H54 (cell line): Measurements from ENCODE around the gene MGLL.

ENCODE experiments used
- DNase-seq: peaks from one replicate; pipeline ENCODE4 v3.0.0; 2011; ENCODE audit warnings: low spot score, mixed read lengths; ENCODE audit not compliant: insufficient read length
- FAIRE-seq: peaks from 3 replicates; lab custom pipeline; 2011; peaks lifted over from hg19 to GRCh38; lab: Jason Lieb, UNC
- POLR2A ChIP-seq: IDR thresholded peaks from 2 replicates; pipeline ENCODE4 v1.6.1; 2011; ENCODE audit warnings: low read depth, mild to moderate bottlenecking, low read length

Gene MGLL

DNA sequence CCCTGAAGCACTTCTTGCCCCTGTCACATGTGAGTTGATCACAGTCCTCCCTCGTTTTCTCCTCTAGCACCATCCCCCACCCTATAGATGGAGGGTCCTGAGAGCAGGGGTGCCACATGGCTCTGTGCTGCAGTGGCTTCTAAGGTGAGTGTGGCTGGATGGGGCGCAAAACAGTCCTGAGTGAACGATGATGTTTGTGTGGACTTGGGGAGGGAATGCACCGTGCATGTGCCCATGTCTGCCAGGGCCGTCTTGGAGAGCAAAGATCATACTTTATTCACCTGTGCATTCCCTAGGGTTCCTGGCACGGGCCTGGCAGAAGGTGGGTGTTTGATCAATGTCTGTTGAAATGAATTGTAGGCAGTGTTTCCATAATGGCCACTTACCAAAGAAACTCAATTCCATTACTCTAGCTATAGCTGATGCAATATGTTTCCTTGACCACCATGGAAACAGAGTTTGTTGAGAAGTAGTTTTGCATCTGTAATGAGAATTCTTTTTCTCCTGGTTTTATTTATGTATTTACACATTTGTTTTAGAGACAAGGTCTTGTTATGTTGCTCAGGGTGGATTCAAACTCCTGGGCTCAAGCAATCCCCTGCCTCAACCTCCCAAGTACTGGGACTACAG is 91.5 kb downstream of the MGLL start:
- FAIRE-seq (no peak), DNase-seq (no peak)
- no peak for TF ChIP-seq POLR2A

DNA sequence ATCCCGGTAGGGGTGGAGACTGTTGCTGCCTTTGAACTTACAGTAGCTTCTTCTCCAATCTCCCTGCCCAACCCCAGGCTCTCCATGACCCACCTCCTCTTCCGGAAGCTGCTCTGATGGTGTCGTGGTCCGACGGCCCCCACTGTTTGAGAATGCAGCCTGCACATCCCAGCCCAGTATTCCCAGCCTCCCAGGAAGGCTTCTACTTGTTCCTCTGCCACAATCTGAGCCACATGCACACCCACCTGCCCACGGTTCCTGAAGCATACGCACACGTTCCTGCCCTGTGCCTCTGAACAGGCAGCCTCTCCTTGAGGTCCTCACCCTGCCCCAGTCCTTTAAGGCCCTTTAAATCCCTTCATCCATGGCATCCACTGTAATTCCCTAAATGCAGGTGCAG is 92.1 kb downstream of the MGLL start:
- no peak for TF ChIP-seq POLR2A
- DNase-seq = no peak
- no peak for FAIRE-seq

GRCh38 chr3:127729556-127730056 is 92.7 kb downstream of the MGLL start:
- no peak for DNase-seq
- no peak for TF ChIP-seq POLR2A
- FAIRE-seq = no peak

GRCh38 chr3:127728417-127729015 is 93.8 kb downstream of the MGLL start:
- FAIRE-seq = no peak
- DNase-seq = no peak
- no peak for TF ChIP-seq POLR2A

GRCh38 chr3:127726894-127727293 is 95.4 kb downstream of the MGLL start:
- TF ChIP-seq POLR2A = no peak
- FAIRE-seq = no peak
- no peak for DNase-seq

DNA sequence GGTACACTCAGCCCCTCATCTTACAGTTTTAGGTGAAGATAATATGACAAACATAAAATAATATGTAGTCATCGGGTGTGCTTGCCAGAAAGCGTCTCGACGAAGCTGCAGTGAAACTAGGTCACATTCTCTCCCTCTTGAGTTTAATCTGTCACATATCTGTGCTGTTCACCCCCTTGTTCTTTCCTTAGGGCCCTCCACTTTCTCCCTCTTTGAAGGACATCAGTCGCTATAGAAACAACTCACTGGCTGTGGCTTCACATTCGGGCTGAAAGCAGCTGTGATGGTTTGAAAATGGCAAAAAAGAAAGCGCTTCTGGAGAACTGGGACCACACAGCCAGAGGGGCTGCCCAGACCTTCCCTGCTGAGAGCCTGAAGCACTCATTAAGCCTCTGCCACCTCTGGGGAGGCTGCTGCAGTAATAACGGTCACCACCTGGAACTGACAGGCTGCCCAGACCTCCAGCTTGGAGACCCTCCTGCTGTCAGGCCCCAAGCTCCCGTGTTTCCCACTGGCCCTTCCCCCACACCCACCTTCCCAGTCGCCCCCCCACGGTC is 99.2 kb downstream of the MGLL start:
- DNase-seq = no peak
- no peak for TF ChIP-seq POLR2A
- FAIRE-seq = no peak

- FAIRE-seq = no peak
- DNase-seq = no peak
Observed at GRCh38 chr3:127722091-127722784, 100.1 kb downstream of the MGLL start.

DNA sequence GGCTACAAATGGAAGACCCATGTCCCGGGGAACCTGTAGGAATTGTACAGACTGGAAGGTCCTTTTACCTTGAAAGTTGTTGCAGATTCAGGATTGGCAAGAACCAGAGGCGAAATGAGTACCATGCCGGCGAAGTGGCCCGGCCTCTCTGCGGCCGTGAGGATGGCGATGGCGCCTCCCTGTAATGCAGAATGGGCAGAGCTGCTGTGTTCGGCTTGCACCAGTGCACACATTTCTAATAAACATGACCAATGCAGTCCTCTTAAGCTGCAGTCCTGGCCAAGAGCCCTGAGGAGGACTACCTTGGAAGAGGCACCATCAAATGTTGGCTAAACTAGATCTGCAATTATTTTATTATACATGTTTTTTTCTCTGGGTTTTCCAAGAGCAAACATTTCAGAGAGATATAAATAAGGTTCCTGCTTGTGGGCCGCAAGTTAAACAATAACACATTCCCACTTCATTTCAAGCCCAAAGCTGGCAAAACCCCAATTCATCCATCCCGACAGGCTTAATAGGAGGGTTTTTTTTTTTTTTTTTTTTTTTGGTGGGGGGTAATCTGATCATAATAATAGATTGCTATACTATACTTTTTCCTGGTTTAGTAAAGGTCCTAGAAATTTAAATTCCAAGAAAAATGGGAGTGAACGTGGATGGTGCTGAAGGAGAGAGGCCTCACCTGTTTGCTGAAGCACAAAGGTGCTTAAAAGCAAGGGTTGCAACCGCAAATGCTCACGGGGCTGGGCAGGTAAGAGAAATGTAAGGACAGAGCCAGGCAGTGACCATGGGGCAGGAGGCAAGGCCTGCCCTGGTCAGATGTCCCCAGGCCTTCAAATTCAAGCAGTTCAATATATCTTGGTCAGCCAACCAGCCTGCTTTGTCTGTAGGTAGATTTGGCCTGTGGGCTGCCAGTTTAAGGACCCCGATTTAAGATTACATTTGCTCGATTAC is 101.1 kb downstream of the MGLL start:
- DNase-seq = no peak
- FAIRE-seq = no peak
- no peak for TF ChIP-seq POLR2A

More at GRCh38 chr3:127722091-127722784, 100.1 kb downstream of the MGLL start:
- TF ChIP-seq POLR2A = no peak

- no peak for FAIRE-seq
- no peak for TF ChIP-seq POLR2A
- no peak for DNase-seq
Observed at GRCh38 chr3:127720161-127720823, 102.0 kb downstream of the MGLL start.

DNA sequence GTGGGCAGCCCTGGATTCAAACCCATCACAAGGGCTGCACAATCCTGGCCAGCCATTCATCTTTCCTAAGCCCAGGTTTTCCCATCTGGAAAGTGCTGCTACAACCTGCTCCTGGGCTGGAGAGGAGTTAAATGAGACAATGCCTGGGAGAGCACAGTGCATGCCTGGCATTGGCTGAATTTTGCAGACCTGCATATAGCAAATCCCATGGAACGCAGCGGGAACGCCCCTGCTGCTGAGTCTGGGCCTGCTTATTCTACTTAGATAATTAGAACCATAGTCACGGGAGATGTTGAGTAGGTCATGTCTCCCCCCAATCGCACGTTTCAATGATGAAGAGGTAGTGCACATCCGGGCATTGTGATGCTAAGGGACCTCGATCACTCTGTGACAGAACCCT is 102.9 kb downstream of the MGLL start:
- no peak for FAIRE-seq
- DNase-seq = no peak
- no peak for TF ChIP-seq POLR2A

GRCh38 chr3:127718916-127719290 is 103.4 kb downstream of the MGLL start:
- DNase-seq (no peak), FAIRE-seq (no peak)
- no peak for TF ChIP-seq POLR2A

DNA sequence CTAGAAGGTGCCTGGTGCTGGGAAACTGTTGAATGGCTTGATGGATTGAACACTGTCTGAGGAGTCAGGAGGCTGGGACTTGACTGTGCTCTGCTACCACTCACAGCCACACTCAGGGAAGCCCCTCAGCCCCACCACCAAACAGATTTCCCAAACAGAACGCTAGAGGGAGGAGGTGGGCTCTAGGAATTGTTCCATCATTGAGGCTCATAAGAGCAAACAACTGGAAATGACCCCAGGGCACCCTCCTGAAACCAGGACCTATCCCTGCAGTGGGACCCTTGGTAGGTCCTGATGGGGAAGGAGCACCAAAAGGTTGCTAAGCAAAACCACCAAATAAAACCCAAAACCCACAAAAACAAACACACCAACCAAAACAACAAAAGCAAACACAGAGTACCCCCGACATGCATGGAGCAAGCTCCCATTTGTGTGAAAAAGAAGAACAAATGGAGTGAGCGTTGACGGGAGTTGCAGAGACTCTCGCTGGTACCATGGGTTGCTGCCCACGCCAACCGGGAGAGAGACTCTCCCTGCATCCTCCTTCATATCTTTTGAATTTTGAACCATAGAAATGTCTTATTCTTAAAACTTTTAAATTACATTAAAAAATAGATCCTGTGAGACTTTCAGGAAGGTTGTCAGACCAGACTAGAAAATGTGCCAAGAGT is 103.9 kb downstream of the MGLL start:
- no peak for FAIRE-seq
- no peak for TF ChIP-seq POLR2A
- no peak for DNase-seq
